Activated CD4-positive, CD25-positive, alpha-beta regulatory T cell treated with anti-CD3 and anti-CD28 coated beads, Interleukin-2, amount 50 U/mL, for 16 hours (primary cell): ENCODE results near the gene FGF14.

ENCODE experiments used
- DNase-seq: peaks from one replicate; pipeline ENCODE4 v3.0.0-alpha.2; 2020; ENCODE audit warnings: low read depth, low spot score

The FGF14 gene

DNA sequence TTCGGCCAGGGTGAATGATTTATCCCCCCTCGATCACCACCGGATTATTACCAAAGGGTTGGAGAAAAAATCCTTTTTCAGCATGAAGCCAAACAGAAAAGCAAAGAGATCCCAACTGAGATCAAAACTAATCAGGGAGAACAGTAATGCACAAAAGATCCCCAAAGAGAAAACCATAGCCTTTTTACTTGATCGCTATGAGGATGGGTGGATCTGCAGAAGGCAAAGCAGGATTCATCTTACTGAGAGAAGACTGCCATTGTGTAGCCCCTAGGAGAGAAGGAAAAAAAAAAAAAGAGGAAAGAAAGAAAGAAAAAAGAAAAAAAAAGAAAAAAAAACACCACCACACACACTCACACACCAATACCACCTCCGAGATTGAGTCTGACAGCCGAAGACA is at the start of gene FGF14:
Gene FGF14, minus strand, starts transcription at position 283 of the 400 bp plus-strand sequence.
- no peak for DNase-seq

DNA sequence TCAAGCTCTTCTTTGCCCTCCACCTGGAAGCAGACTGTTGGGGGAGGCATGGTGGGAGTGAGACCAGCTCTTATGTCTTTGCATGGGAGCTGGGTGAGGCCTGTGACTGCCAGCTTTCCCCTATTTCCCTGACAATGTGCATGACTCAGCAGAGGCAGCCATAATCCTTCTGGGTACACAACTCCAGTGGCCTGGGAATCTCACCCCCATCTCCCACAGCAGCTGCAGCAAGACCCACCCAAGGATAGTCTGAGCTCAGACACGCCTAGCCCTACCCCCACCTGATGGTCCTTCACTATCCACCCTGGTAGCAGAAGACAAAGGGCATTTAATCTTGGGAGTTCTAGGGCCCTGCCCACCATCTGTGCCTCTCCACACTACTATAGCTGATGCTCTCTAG is 41.4 kb upstream of the FGF14 start:
- no peak for DNase-seq

DNA sequence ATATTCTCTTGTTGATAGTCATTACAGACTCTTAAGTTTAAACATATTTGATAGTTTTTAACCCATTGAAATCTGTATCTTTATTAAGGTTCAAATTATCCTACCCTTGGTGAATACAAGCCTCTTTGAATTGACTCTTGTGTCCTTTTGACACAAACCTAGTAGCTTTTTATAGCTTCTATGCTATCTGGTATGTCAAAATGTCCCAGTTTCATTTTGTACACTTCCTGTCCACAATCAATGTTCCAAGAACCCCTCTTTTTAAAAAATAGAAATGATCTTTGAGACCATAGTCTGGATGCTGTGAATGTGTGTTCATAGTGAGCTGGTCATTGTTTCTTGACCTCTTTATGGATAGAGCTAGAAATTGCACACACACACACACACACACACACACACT is 39.2 kb upstream of the FGF14 start:
- DNase-seq, result no peak

DNA sequence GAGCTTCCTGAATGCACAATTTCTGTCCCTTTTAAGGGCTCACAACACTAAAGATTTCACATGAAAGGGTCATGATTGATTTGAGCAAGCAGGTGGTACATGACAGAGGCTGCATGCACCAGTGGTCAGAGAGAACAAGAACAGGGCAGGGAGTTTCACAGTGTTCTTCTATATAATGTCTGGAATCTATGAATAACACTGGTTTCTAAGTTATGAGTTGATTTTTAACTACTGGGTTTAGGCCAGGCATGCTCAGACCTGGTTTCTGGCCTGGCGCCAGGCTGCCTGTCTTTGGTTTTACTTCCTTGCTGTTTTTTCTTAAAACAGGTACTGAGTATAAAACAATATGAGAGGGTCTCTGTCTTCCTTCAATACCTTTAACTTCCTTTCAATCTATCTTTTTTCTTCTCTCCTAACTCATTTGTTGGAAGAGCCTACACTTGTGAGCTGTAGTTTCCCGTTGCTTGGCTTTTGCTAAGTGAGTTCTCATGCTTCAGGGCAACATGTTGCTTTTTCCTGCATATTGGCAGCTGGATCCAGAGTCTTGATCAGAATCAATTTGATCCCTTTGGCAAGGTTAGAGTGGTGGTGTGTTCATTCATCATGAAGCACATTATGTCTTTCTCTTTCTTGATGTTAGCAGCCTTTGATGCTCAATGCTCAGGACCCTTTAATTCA is 38.5 kb upstream of the FGF14 start:
- no peak for DNase-seq

DNA sequence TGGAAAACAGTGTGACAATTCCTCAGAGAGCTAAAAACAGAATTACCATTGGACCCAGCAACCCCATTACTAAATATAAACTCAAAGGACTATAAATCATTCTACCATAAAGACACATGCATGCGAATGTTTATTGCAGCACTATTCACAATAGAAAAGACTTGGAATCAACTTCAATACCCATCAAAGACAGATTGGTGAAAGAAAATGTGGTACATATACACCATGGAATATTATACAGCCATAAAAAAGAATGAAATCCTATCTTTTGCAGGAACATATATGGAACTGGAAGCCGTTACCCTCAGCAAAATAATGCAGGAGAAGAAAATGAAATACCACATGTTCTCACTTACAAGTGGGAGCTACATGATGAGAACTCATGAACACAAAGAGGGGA is 20.8 kb upstream of the FGF14 start:
- no peak for DNase-seq

DNA sequence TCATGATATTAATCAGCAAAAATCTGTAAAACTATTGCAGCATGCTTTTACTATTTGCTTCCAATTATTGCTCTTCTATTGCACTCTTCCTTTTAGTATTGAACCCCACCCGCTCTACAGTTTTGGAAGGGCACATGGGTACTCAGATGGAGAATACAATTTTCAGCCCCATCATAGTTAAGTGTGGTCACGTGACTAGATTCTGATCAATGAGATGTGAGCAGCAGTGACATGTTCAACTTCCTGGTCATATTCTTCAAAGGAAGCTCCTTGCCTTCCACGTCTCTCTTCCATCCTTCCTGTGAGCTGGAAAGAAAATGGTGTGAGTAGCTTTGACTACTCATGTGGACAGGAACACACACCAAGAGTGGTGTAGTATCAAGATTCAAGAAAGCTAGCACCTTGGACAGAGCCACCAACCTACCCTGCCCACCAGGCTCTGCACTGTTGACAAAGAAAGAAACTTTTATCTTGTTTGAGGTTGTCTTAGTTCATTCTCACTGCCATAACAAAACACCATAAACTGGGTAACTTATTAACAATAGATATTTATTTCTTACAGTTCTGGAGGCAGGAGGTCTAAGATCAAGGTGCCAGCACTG is 3.8 kb upstream of the FGF14 start:
- DNase-seq, result no peak

DNA sequence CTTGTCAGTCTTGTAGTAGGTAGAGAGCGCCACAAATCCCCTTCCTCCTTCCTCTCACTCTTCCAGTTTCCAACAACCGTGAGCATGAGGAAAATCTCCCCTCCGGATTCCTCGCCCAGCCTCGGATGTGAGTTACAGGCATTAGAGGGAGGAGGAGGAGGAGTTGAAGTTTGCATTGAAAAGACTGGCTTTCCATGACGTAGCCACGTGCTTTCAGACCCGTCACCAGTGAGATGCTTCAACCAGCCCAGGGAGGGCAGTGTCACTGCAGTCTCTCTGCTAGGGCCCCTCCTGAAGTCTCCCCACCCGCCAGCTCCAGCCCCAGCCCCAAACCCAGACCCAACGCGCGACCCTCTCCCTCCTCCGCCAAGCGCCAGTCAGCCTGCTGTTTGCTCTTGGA is 442 bp upstream of the FGF14 start:
- DNase-seq, result no peak

DNA sequence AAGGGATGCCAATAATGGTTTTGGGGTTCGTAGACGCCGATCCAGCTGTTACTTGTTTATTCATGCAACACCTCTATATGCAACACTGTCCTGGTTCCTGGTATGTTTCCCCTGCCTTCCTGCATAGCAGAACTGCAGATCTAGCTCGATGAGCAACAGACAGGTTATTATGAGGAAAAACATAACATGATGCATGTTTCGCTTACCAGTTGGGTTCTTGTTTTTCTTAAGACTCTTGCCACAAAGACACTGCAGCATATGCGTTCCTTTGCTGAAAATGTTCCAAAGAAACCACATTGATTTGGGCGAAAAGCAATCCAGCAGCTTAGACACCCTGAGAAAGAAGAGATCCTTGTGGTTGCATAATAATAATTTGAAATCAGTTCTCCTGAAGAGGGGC is 583 bp downstream of the FGF14 start:
- DNase-seq, result no peak

DNA sequence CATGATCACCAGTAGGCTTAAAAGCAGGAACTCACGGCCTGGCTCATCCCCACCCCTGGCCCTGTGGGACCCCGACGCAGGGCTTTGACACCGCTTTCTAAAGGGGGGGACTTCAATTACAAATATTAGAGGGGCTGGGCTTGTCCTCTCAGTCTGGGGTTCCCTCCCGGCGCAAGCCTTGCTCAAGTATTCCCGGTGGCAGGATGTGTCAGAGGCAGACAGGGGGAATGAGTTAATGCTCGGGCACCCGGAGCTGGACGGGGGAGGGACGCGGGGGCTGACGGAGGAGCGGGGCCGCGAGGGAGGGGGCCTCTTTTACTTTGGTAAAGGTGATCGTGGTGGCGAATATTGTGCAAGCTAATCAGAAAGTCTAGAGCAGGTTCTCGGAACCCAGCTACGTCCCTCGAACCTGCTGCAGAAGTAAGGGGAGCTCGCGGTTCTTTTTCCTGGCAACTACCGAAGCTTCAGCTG is 1.1 kb downstream of the FGF14 start:
- DNase-seq, result no peak

DNA sequence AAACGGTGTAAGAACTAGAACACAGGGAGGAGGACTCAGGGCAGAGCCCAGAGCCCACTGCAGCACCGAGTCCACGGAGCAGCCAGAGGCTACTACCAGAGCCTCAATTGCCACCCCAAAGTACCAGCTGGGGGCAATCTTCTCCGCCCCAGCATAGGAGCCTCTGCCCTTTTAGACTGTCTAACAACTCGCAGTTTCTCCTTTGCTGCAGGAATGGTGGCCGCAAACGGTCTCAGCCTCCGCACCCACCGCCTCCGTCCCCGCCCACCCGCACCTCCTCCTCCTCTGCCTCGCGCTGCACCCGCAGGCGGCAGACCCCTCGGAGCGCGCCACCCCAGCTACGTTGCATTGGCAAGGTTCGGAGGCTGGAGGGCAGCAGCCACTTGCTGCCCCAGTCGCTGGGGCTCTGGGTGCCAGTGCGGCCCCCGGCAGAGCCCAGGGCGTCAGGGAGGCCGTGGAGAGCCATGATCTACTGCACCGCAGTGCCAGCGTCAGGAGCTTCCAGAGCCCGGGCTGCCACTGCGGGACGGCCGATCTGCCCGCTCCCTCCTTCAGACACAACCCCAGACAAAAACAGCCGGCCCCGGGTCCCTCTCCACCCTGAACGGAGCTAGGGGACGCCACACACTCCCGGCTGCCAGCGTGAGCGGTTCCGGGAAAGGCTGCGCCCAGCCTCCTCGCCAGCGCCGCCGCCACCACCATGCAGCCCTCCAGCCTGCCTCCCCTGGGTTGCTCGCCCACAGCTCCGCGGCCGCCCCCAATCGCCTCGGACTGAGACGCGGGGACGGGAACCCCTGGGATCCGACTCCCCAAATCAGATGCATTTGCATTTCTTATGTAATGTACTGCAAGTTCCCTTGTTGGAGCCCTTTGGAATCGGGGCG is 1.8 kb downstream of the FGF14 start:
- no peak for DNase-seq

DNA sequence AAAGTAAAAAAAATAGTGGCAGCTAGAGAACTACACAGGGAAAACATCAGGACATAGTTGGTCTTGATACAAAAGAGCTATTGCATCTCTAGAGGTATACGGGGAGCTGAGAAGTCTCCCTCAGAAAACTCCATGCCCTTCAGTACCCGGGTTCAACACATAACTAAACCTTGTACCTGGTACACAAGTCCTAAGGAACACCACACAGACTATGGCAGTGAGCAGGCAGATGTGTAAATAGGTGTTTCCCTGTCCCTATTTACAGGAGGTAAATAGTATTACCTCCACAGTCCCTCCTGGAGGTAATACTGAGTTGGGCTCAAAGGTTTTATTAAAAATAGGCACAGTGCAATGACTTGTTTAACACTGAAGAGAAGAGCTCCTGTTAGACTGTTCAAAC is 5.9 kb downstream of the FGF14 start:
- no peak for DNase-seq

DNA sequence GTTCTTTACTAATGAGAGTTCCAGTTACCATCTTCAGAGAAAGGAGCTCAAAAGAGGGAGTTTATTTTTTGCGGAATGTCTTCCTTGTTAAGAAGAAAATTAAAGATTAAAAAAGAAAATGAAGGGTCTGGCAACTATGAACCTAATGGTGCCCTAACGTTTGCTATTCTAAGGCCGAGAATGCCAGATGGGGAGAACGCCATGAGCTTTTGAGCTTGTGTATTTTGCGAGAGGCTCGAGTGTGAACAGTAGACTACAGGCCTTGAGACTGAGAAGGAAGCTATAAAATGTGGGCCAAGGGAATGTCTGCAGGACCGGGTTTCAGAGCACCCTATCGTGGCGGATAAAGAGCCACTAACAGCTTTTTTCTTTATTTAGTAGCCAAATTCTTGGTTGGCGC is 6.7 kb downstream of the FGF14 start:
- DNase-seq, result no peak

DNA sequence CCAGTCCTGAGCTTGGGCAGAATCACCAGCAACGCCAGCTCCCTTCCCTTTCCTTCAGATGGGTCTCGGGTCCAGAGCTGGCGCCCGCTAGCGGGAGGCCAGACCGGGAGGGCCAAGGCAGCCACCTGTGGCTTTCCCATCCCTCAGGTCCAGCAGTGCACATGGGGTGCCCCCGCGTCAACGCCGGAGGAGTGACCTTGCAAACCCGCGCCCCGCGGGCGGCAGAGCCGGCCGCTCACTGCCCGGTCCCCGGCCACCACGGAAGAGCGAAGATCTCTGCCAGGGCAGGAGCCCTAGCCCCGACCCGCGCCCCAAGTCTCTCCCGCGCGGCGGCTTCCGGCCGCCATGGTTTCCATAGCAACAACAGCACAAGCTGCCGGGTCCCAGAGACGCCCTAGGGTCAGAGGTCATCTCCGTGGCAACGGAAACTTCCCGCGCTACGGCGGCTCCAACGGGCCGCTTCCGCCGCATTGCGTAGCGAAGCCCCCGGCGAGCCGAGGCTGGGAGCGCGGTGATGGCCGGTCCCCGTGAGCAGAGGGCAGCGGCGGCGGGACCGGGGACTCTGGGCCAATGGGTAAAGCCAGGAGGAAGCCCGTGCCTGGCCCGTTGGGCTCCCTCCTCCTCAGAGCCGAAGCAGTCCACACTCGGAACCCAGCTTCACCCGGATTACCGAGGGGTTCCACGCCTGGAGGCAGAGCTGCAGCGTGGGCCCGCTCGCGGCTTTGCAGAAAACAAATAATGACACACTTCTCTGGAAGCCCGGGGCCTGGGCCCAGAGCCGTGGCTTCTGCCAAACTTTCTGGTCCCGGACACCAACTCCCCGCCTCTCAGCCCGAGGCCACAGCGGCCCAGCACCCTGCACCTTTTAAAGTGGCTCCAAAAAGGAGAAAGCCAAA is 7.4 kb downstream of the FGF14 start:
- DNase-seq, result peak; percentile 91

DNA sequence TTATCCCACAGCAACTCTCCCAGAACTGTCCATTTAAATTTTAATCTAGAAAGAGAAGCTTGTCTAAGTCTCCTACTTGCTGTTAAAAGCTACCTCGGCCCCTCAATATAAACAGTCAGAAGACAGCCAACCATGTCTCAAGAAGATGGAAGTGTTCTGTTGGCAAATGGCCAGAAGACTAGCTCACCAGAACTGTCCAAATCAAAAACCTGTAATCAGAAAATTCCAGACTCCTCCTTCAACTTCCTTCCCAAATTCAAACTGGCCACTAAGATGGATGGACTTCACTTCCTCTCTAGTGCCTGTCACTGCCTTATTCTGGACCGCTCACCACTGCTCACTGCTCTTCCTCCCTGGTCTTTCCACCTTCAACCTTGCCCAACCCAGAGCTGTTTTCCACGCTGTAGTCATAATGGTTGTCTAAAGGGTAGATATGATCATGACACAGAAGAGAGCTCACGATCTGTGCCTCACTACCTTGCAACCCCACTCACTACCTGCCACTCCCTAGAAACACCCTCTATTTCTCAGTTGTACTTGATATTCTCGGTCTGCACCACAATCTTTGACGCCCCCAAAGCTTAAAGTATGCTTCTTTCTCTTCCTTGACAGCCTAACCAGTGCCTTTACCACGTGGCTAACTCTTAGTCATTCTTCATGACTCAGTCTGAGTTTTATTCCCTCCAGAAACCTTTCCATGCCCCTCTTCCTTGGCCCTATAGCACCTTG is 9.2 kb downstream of the FGF14 start:
- no peak for DNase-seq

DNA sequence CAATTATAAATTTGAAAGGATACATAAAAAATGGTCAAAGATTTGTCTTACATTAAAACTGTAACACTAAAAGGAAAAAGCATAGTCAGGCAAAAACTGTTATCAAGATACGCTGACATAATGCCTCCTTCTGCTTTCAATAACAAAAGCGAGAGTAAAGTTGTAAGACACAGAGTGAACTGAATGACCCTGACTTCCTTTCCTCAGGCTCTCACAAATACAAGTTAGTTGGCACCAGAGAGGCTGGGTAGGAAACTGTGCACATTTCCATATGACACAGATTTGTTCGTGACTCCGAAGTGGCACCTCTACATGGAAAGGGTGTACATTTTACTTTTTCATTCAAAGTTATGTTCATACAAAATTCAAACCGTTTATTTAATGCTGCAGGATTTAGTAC is 15.4 kb downstream of the FGF14 start:
- no peak for DNase-seq

DNA sequence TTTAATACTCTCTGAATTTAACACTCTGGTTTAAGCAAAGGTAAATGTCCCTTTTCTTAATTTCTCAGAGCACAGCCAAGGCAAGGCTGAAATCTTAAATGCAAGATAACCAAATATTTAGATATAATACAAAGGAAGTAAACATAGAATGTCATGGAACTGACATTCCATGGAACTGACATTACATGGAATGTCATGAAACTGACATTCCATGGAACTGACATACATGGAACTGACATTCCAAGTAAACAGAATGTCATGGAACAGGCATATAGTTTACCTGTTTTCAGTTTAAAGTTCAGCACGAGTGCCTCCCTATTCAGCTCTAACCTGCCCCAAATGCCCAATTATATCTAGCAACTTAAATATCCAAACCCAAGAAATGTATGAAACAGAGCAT is 21.8 kb downstream of the FGF14 start:
- no peak for DNase-seq

DNA sequence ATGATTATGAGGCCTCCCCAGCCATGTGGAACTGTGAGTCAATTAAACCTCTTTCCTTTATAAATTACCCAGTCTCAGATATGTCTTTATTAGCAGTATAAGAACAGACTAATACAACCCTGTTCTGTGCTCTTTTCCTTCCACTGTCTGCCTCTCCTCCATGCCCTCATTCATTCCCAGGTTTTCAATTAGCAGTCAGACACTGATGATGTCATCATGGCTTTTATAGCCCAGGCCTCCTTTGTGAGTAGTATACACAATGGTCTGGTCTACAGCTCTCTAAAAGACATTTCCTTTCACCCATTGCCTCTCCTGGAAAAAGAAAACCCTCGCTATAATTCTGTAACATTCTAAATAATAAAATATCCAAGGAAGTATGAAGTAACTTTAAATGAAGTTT is 25.5 kb downstream of the FGF14 start:
- DNase-seq, result no peak

DNA sequence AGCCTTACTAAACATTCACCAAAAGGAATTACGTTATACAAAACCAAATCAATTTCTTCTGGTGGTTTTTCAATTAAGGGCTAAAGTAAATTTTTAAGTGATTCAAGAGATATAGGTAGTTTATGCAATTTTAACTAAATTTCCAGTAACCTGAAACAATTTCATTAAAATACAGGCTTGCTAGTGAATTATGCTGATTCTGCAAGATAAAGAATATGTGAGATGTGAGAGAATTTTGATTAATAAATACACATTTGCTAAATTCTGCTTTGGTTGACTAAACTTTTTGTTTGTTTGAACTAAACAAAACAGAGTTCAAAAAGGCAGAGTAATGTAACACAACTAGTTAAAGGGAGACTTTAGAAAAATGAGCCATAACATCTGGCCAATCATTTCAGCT is 27.1 kb downstream of the FGF14 start:
- DNase-seq, result no peak

DNA sequence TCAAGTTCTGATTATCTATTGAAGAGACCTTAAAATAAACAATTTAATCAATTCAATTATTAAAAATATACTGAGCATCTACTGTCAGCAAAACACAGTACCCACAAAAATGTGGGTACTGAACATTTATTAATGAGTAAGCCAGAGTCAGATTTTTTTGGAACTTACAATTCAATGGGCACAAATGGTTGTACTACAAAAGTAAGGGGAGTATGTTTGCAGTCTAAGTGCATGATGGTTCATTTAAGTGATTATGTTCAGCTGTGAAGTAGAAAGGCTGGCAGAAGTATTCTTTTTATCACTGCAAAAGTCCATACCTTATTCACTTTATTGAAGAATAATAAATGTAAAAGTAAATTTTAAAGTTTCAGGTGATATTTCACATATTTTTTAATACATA is 27.6 kb downstream of the FGF14 start:
- no peak for DNase-seq

DNA sequence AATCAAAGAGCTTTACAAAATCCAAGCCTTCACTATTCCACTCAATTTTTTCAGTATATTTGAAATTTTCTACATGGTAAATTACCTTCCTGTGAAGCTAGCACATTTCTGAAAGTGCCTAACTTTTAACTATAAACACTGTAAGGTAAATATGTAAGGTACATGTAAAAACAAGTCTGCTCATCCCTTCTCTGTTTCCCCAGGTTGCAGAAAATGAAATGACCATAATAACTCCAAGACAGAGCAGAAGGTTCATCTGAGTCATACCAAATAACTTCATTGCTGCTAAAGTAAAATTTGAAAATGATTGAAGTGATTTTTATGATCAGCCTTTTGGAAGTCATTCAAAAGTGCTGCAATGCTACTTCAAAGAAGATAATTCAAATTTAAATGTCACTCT is 28.6 kb downstream of the FGF14 start:
- no peak for DNase-seq

DNA sequence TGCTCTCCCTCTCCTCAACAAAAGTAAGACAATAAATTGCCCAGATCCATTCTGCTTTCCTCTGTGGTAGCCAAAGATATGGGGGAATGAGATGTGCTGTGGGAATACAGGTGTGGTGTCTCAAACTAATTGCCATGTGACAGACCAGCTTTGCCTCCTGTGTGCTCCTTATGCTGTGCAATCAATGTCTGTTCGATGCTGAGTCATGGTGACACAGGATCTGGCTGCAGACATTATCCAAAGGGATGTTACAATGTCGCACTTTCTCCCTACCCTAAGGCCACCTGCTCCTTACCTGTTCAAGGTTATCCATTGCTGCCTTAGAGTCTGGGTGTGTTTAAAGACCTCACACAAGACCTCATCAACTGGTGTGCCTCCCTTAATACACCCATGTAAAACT is 32.5 kb downstream of the FGF14 start:
- no peak for DNase-seq
